Activated CD8-positive, alpha-beta memory T cell treated with anti-CD3 and anti-CD28 coated beads for 4 hours (primary cell): ENCODE results near the gene FBXL14.

Experiments
- DNase-seq, 2 donors: peaks; one replicate each; pipeline ENCODE4 v3.0.0-alpha.2; 2020; ENCODE audit warnings: low read depth in 2 of 2

FBXL14 gene

GRCh38 chr12:1533602-1534304 lies 60.6 kb downstream of the FBXL14 start:
- no peak for DNase-seq

- no peak for DNase-seq
Measured at GRCh38 chr12:1533205-1533601, 61.2 kb downstream of the FBXL14 start.

- DNase-seq = no peak
Measured at GRCh38 chr12:1532375-1533165, 61.8 kb downstream of the FBXL14 start.

- DNase-seq = no peak
Measured at GRCh38 chr12:1531654-1532374, 62.6 kb downstream of the FBXL14 start.

GRCh38 chr12:1531153-1531653 lies 63.2 kb downstream of the FBXL14 start:
- no peak for DNase-seq

- no peak for DNase-seq
Measured at GRCh38 chr12:1530592-1531152, 63.7 kb downstream of the FBXL14 start.

- no peak for DNase-seq
Measured at GRCh38 chr12:1529862-1530591, 64.4 kb downstream of the FBXL14 start.

- no peak for DNase-seq
Measured at GRCh38 chr12:1529228-1529861, 65.0 kb downstream of the FBXL14 start.

GRCh38 chr12:1528791-1529190 lies 65.6 kb downstream of the FBXL14 start:
- no peak for DNase-seq

- no peak for DNase-seq
Measured at GRCh38 chr12:1527789-1528188, 66.6 kb downstream of the FBXL14 start.

- DNase-seq = no peak
Measured at GRCh38 chr12:1525858-1526257, 68.5 kb downstream of the FBXL14 start.

GRCh38 chr12:1523558-1524050 lies 70.8 kb downstream of the FBXL14 start:
- no peak for DNase-seq

GRCh38 chr12:1523046-1523445 lies 71.3 kb downstream of the FBXL14 start:
- DNase-seq = no peak

- no peak for DNase-seq
Measured at GRCh38 chr12:1519642-1520041, 74.7 kb downstream of the FBXL14 start.

- no peak for DNase-seq
Measured at GRCh38 chr12:1518591-1519516, 75.5 kb downstream of the FBXL14 start.

- no peak for DNase-seq
Measured at GRCh38 chr12:1517734-1518525, 76.5 kb downstream of the FBXL14 start.

- DNase-seq = no peak
Measured at GRCh38 chr12:1517007-1517406, 77.4 kb downstream of the FBXL14 start.
